Measurements from ENCODE around the gene COL11A1.

Gene COL11A1

DNA sequence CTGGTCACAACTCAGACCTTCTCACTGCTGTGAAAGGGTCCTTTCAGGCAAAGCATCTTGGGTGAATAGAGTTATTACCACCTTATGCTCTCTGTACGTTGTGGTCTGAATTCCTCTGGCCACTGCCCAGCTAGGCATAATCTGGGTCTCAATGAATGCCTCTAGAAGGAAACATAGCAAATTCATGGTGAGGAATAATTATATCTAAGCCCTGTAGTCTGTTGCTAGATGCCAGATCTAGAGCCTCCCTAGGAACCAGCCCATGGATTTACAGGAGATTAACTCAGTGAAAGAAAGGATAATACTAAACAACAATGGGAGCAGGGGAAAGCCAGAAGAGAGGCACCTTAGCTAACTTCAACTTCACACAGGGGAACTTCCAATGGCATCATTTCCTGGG is 2.4 kb upstream of the COL11A1 start:
- TF ChIP-seq, protein P1, sequence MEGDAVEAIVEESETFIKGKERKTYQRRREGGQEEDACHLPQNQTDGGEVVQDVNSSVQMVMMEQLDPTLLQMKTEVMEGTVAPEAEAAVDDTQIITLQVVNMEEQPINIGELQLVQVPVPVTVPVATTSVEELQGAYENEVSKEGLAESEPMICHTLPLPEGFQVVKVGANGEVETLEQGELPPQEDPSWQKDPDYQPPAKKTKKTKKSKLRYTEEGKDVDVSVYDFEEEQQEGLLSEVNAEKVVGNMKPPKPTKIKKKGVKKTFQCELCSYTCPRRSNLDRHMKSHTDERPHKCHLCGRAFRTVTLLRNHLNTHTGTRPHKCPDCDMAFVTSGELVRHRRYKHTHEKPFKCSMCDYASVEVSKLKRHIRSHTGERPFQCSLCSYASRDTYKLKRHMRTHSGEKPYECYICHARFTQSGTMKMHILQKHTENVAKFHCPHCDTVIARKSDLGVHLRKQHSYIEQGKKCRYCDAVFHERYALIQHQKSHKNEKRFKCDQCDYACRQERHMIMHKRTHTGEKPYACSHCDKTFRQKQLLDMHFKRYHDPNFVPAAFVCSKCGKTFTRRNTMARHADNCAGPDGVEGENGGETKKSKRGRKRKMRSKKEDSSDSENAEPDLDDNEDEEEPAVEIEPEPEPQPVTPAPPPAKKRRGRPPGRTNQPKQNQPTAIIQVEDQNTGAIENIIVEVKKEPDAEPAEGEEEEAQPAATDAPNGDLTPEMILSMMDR (conservative IDR thresholded peaks at IDR 0.05; ENCODE audit: low read depth, low read length): no peak
- DNase-seq (ENCODE audit: low read depth): peak; percentile 58
- H3K4me3 ChIP-seq (ENCODE audit: low read depth, low read length): no peak overlapping the region

DNA sequence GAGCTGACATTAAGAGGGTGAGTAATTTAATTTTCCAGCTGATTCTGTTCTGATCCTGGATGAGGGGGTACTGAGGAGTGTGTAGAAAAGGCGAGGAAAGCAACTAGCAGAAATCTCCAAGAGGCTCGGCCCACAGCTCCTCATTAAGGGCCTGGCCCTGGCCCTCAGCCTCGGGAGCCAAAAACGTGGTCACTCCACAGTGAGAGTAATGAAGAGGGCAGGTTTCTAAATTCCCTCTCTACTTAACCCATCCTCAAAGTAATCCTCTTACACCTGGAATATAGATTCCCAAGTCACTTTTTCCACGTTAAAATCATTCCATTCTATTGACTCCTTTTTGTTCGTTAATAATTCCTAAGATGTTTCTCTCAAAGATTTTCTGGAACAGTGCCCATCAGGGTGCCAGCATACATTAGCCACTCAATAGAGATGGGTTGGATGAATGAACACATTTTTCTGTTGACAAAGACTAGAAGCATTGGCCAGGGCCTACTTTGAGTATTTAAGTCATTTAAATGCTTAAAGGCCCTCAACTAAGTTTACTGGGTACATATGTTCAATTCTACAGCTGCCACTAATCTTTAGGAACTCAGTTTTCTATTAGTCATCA is 1.1 kb upstream of the COL11A1 start:
- H3K4me3 ChIP-seq (ENCODE audit: low read depth, low read length): peak overlapping the region; percentile 79
- DNase-seq (ENCODE audit: low read depth): no peak
- TF ChIP-seq, protein P1 (conservative IDR thresholded peaks at IDR 0.05; ENCODE audit: low read depth, low read length): no peak

DNA sequence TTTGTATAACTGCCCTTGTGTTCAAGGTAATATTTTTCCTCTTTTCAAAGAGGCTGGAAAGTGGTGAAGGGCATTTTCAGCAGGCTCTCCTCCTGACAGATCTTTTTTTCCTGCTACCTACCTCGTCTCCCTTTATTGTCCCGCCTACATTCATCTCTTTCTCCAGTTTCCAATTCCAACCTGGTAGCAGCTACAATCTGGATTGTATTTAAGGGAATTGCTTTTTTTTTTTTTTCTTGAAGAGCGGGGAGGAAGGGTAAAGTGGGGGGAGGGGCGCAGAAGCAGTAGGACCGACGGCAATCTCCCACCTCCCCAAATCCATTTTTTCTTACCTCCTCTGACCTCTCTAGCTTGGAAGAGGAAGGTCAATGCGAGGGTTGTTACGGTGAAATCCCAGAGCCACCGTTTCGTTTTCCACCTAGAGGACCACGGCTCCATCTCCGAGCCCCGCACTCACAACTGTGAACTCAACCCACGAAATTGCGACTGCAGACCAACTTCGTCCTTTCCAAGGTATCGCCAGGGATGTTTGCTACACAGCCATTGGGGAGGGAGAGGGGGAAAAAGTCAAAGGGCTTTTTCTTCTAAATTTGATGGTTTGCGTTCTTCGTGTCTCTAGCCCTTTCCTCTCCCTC is 464 bp downstream of the COL11A1 start:
- TF ChIP-seq, protein P1 (conservative IDR thresholded peaks at IDR 0.05; ENCODE audit: low read depth, low read length): no peak
- H3K4me3 ChIP-seq (ENCODE audit: low read depth, low read length): peak overlapping the region; percentile 79
- DNase-seq (ENCODE audit: low read depth): peak; percentile 57

DNA sequence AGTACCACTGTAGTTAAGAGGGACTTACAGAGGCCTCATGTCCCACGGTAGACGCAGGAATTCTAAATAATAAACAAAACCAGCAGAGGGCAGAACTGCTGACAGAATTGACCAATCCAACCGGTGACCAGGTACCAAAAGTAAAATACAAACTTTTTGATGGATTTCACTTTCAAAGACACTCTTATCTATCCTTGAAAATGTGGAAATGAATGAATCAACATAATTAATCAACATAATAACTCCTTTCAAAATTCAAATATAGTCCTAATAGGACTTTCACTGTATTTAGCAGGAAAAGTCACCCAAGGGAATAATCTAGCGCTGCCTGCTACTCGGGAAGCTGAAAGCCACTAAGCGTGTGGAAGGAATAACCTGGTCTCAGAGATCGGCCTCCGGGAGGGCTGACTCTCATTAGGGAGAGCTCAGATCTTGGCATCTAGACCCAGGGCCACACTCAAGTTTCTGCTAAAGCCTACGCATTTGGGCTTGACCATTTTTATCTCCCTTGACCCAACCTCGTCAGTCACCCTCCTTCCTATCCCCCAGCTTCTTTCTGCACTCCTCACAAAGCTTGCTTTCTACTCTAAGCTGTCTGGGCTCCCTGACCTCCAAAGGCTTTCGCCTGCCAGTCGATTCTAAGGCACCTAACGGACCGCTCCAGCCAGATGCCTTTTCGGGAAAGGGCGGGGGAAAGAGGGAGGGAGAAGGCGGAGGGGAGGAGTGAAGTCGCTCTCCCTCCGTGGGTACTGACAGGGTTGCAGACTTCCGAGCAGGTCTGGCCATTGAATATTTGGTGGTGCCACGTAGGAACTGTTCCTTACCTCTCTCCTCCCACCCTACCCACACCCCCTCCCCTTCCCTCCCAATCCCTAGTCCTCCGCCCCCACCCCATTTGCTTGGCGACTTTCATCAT is 1.6 kb downstream of the COL11A1 start:
- peak overlapping the region; percentile 79 for H3K4me3 ChIP-seq (ENCODE audit: low read depth, low read length)
- TF ChIP-seq, protein P1 (conservative IDR thresholded peaks at IDR 0.05; ENCODE audit: low read depth, low read length): peak; percentile 66
- DNase-seq (ENCODE audit: low read depth): peak; percentile 93

GRCh38 chr1:103101399-103101798 is 6.9 kb downstream of the COL11A1 start:
- DNase-seq (ENCODE audit: low read depth): no peak
- H3K4me3 ChIP-seq (ENCODE audit: low read depth, low read length): no peak overlapping the region
- TF ChIP-seq, protein P1 (conservative IDR thresholded peaks at IDR 0.05; ENCODE audit: low read depth, low read length): no peak

- no peak for DNase-seq (ENCODE audit: low read depth)
- TF ChIP-seq, protein P1 (conservative IDR thresholded peaks at IDR 0.05; ENCODE audit: low read depth, low read length): no peak
- no peak overlapping the region for H3K4me3 ChIP-seq (ENCODE audit: low read depth, low read length)
Observed at GRCh38 chr1:103089221-103089620, 19.1 kb downstream of the COL11A1 start.

Data from choroid plexus epithelial cell (primary cell).